ENCODE measurements around the gene ADSL.

The ADSL gene

DNA sequence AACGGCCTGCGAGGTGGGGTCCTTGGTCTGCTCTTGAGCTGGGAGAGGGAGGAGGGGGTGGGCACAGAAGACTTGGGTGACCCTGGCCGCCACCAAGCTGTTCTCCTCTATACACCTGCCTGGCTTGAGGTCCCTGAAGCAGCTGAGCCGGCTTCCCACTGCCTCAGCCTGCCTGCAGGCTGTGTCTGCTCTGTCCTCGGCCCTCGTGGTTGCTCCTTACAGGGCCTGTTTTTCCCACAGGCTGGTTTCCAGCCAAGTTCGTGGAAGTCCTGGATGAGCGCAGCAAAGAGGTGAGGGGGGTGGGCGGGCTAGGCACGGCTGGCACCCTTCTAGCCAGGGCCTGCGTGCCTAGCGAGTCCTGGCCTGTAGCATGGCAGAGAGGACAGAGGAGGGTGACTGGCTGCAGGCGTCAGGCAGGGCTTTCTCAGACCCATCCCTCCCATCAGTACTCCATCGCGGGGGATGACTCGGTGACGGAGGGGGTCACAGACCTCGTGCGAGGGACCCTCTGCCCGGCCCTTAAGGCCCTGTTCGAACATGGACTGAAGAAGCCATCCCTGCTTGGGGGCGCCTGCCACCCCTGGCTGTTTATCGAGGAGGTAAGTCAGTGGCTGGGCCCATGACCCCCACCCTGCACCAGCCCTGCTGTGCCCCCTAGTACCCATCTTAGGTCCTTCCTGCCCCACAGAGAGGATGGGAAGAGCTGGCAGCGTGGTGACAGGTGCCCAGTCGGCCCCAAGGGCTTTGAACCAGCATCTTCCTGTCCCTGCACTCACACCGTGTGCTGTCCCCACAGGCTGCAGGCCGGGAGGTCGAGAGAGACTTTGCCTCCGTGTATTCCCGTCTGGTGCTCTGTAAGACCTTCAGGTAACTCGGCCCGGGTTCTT, 61.8 kb downstream of the ADSL start:
- no peak for DNase-seq
- in situ Hi-C loops (cut with HindIII; ENCODE audit: low pct_ligation_motif_present, low sequenced_read_pairs), result no loop called here
- TF ChIP-seq, protein P1, sequence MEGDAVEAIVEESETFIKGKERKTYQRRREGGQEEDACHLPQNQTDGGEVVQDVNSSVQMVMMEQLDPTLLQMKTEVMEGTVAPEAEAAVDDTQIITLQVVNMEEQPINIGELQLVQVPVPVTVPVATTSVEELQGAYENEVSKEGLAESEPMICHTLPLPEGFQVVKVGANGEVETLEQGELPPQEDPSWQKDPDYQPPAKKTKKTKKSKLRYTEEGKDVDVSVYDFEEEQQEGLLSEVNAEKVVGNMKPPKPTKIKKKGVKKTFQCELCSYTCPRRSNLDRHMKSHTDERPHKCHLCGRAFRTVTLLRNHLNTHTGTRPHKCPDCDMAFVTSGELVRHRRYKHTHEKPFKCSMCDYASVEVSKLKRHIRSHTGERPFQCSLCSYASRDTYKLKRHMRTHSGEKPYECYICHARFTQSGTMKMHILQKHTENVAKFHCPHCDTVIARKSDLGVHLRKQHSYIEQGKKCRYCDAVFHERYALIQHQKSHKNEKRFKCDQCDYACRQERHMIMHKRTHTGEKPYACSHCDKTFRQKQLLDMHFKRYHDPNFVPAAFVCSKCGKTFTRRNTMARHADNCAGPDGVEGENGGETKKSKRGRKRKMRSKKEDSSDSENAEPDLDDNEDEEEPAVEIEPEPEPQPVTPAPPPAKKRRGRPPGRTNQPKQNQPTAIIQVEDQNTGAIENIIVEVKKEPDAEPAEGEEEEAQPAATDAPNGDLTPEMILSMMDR (IDR thresholded peaks at IDR 0.05; ENCODE audit: low read depth, low read length, missing control alignments), result no peak
- Histone ChIP-seq H3K27me3 (replicated peaks) (no peaks in the 10 kb centered on the region), H3K27ac (no peak overlapping the region), H3K36me3 (replicated peaks) (peaks cover 90% of the 10 kb centered on the region), H3K4me3 (ENCODE audit: low read depth, low read length) (no peak overlapping the region)

DNA sequence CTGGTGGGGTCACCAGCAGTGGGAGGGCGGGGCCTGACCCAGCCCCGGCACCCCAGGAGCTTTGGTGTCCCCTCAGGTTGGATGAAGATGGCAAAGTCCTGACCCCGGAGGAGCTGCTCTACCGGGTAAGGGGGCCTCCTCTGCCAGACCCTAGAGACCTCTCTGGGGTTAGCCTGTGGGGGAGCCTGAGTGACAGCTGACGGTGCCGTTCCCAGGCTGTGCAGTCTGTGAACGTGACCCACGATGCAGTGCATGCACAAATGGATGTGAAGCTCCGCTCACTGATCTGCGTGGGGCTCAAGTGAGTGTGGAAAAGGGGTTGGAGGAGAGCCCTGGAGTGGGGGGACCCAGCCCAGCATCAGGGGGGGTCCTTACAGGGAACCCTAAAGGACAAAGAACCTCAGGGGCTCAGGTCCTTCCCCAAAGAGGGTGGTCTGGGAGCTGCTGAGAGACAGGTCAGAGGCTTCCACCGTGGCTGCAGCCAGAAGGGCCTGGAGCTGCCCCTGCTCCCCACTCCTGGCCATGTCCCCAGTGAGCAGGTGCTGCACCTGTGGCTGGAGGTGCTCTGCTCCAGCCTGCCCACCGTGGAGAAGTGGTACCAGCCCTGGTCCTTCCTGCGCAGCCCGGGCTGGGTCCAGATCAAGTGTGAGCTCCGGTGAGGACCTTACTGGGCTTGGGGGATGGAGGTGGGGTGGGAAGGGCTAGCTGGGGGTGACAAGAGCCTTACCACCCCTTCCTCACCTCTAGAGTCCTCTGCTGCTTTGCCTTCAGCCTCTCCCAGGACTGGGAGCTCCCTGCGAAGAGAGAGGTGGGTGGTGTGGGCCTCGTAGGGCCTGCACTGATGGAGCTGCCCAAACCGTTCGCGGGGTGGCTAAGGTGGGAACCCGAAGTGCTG, 62.7 kb downstream of the ADSL start:
- TF ChIP-seq, protein P1 (IDR thresholded peaks at IDR 0.05; ENCODE audit: low read depth, low read length, missing control alignments), result no peak
- Histone ChIP-seq H3K27me3 (replicated peaks) (no peaks in the 10 kb centered on the region), H3K27ac (no peak overlapping the region), H3K36me3 (replicated peaks) (peaks cover 90% of the 10 kb centered on the region), H3K4me3 (ENCODE audit: low read depth, low read length) (no peak overlapping the region)
- no peak for DNase-seq
- in situ Hi-C loops (cut with HindIII; ENCODE audit: low pct_ligation_motif_present, low sequenced_read_pairs), result no loop called here

DNA sequence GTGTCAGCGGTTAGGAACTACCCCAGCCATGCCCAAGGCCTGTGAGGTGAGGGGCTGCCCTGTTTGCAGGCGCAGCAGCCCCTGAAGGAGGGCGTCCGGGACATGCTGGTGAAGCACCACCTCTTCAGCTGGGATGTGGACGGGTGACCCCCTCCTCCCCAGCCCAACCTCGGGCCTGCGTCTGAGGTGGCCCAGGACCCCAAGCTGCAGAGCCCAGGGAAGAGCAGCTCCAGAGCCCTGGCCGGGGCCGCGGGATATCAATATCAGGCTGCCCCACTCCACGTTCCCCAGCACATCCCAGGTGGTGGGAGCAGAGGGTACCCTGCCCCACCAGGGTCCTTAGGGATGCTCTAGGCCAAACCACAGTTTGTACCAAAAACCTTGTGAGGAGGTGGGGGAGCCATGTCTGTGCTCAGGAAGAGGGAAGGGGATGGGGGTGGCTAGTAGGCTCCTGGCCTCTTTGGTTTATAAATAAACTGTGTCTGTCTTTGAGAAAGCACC, 63.4 kb downstream of the ADSL start:
- in situ Hi-C loops (cut with HindIII; ENCODE audit: low pct_ligation_motif_present, low sequenced_read_pairs), result no loop called here
- peaks cover 85% of the 10 kb centered on the region for H3K36me3 ChIP-seq (replicated peaks)
- no peak overlapping the region for H3K4me3 ChIP-seq (ENCODE audit: low read depth, low read length)
- H3K27ac ChIP-seq, result no peak overlapping the region
- DNase-seq, result no peak
- H3K27me3 ChIP-seq (replicated peaks), result no peaks in the 10 kb centered on the region
- TF ChIP-seq, protein P1 (IDR thresholded peaks at IDR 0.05; ENCODE audit: low read depth, low read length, missing control alignments), result no peak

DNA sequence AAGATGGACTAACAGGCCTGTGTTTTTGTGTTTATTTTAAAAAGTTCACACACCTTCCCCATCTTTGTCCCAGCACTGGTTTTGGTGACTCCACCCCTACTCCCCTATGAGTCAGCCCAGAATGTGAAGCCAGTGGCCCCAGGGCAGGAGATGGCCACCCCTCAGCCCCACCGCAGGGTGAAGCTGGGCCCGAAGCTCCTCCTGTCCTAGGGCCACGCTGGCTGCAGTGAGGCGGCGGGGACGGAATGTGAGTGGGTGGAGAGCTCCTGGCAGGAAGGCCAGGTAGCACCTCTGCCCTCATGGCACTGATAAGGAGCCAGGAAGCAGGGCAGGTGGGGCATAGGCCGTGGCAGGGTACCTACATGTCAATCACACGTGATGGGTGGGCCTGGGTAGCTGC, 64.0 kb downstream of the ADSL start:
- DNase-seq, result no peak
- Histone ChIP-seq H3K27ac (no peak overlapping the region), H3K36me3 (replicated peaks) (peaks cover 78% of the 10 kb centered on the region), H3K4me3 (ENCODE audit: low read depth, low read length) (no peak overlapping the region), H3K27me3 (replicated peaks) (no peaks in the 10 kb centered on the region)
- in situ Hi-C loops (cut with HindIII; ENCODE audit: low pct_ligation_motif_present, low sequenced_read_pairs), result no loop called here
- TF ChIP-seq, protein P1 (IDR thresholded peaks at IDR 0.05; ENCODE audit: low read depth, low read length, missing control alignments), result no peak

DNA sequence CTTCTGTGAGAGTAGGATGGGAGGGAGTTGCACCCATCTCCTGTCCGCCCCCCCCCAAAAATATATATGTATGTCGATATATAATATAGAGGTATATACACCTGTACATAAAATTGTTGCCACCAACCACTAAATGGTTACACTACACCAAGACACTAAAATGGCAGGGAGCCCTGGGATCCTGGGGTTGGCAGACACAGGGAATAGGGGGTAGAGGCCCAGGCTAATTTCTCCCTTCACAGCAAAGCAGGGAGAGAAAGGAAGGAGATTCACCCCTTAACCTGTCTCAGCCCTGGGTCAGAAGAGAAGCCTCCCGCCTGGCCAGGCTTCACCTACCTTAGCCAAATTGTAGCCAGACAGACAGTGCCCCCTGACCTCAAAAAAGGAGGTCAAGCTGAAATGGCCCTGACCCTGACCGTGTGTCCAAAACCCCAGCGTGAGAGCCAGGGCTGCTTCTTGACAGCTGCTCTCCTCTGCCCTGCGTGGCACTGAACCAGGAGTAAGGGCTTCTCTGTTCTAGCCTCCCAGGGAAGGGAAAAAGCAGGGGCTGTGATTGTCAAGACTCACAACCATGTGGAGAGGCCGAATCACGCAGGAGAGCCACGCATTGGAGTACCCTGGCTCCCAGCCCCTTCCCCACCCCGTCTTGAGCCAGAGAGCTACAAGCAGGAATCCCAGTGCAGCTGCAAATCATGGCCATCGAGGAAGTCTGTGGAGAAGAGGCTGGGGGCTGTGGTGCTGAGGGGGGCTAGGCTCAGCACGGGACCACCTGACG, 64.6 kb downstream of the ADSL start:
- no peak overlapping the region for H3K27ac ChIP-seq
- TF ChIP-seq, protein P1 (IDR thresholded peaks at IDR 0.05; ENCODE audit: low read depth, low read length, missing control alignments), result no peak
- H3K4me3 ChIP-seq (ENCODE audit: low read depth, low read length), result no peak overlapping the region
- H3K27me3 ChIP-seq (replicated peaks), result no peaks in the 10 kb centered on the region
- in situ Hi-C loops (cut with HindIII; ENCODE audit: low pct_ligation_motif_present, low sequenced_read_pairs), result no loop called here
- no peak for DNase-seq
- peaks cover 76% of the 10 kb centered on the region for H3K36me3 ChIP-seq (replicated peaks)
